ENCODE measurements around the gene PXDN.

PXDN gene

DNA sequence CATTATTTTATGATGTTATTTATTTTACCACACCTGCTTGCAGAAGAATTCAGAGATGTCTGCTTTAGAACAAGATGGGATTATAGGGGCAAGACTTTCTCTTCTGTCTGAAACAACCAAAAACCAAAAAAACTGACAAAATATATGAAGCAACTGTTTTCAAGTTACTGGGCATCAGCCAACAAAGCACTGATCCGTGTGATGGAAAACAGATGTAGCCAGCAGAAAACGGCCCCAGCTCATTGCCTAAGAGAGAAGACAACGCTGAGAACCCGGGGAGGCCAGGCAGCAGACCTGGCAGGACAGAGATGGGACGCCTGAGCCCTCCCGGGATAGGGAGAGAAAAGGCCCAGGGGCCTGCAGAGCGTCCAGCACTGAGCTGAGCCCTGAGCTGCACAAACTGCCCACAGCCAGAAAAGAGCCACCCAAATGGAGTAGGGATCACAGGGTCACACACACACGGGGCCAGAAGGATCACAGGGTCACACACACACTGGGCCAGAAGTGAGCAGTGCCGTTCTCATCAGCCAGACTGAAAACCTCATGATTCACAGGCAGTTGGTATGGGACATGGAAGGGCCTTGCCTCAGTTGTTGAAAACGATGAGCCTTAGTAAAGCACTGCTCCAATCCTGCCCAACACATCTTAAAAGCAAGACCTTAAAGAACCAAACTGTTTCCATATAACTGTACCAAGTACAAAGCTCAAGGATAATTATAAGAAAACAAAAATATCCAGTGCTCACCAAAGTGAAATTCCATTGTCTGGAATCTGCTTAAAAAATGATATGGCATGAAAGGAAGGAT lies 12.1 kb downstream of the PXDN start:
- no peak overlapping the region for H3K4me3 ChIP-seq (ENCODE audit: low read depth, low read length)
- TF ChIP-seq, protein P1, sequence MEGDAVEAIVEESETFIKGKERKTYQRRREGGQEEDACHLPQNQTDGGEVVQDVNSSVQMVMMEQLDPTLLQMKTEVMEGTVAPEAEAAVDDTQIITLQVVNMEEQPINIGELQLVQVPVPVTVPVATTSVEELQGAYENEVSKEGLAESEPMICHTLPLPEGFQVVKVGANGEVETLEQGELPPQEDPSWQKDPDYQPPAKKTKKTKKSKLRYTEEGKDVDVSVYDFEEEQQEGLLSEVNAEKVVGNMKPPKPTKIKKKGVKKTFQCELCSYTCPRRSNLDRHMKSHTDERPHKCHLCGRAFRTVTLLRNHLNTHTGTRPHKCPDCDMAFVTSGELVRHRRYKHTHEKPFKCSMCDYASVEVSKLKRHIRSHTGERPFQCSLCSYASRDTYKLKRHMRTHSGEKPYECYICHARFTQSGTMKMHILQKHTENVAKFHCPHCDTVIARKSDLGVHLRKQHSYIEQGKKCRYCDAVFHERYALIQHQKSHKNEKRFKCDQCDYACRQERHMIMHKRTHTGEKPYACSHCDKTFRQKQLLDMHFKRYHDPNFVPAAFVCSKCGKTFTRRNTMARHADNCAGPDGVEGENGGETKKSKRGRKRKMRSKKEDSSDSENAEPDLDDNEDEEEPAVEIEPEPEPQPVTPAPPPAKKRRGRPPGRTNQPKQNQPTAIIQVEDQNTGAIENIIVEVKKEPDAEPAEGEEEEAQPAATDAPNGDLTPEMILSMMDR (IDR thresholded peaks at IDR 0.05; ENCODE audit: low read depth, low read length) = no peak
- no peak for TF ChIP-seq MYC (IDR thresholded peaks at IDR 0.05; ENCODE audit: low read depth, low read length)
- no peak for TF ChIP-seq POLR2A (IDR thresholded peaks at IDR 0.05; ENCODE audit: extremely low read depth, insufficient read length)
- TF ChIP-seq, protein P2, sequence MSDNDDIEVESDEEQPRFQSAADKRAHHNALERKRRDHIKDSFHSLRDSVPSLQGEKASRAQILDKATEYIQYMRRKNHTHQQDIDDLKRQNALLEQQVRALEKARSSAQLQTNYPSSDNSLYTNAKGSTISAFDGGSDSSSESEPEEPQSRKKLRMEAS (IDR thresholded peaks at IDR 0.05; ENCODE audit: low read depth, low read length) = no peak
- no peak for DNase-seq (ENCODE audit: low read depth)

DNA sequence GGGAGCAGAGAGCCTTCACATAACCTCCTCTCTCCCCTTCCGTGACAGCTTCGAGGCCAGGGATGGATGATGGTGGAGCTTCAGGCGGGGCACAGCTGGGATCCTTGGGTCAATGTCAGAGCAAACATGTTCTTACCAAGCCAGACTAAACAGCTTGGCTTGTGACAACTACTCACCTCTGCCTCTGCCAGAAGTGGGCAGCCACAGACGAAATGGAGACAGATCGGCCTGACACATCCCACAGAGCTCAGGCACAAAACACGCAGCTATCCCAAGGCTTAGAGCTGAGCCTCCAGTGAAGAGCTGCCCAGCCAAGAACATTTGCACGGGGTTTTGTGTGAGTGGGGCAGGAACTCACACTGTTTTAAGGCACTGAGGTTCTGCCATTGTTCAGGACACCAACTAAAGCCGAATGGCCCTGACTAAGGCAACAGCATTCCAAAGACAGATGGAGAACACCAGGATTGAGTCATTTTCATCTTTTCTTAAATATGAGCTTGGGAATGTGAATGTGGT lies 12.8 kb downstream of the PXDN start:
- H3K4me3 ChIP-seq (ENCODE audit: low read depth, low read length) = no peak overlapping the region
- DNase-seq (ENCODE audit: low read depth) = no peak
- no peak for TF ChIP-seq POLR2A (IDR thresholded peaks at IDR 0.05; ENCODE audit: extremely low read depth, insufficient read length)
- TF ChIP-seq MYC (IDR thresholded peaks at IDR 0.05; ENCODE audit: low read depth, low read length) = no peak
- TF ChIP-seq, protein P2 (IDR thresholded peaks at IDR 0.05; ENCODE audit: low read depth, low read length) = no peak
- TF ChIP-seq, protein P1 (IDR thresholded peaks at IDR 0.05; ENCODE audit: low read depth, low read length) = no peak

DNA sequence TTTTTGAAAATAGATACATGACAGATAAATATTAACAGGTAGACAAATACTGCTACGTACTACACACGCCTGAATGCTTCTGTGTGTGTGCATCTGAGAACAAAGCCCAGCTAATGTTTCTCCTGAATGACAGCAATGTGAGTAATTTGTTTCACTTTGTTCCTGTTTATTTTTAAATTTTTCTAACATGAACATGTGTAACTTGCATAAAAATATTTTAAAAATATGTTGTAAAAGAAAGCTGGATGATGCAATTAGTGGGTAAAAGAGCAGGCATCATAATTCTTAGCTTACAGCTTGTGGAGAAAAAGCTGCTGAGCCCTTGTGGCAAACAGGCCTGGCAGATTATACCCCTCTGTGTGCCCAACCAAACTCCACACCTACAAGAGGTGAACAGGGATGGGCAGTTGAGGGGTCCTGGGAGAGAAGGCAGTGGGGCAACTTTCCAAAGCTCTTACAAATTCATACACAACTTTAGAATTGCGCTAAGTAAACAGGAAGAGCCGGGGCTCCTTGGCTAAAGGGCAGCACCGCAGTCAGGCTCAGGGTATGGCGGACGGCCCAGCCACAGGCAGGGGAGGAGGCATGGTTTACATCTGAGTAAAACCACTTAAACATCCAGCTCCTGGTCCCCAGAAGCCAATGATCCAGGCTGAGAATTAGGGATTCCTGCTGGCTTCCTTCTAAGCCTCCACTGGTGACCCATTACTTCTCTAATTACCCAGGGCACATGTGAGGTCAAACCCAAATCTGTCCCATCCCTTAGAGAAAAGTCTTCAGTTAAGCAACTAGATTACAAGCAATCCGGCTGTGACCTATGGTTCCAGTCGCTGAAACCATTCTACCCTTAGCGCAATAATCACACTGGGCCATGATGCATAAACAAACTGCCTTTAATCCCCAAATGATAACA lies 14.0 kb downstream of the PXDN start:
- H3K4me3 ChIP-seq (ENCODE audit: low read depth, low read length) = no peak overlapping the region
- TF ChIP-seq POLR2A (IDR thresholded peaks at IDR 0.05; ENCODE audit: extremely low read depth, insufficient read length) (no peak), MYC (IDR thresholded peaks at IDR 0.05; ENCODE audit: low read depth, low read length) (no peak)
- TF ChIP-seq, protein P1 (IDR thresholded peaks at IDR 0.05; ENCODE audit: low read depth, low read length) = no peak
- TF ChIP-seq, protein P2 (IDR thresholded peaks at IDR 0.05; ENCODE audit: low read depth, low read length) = no peak
- no peak for DNase-seq (ENCODE audit: low read depth)

DNA sequence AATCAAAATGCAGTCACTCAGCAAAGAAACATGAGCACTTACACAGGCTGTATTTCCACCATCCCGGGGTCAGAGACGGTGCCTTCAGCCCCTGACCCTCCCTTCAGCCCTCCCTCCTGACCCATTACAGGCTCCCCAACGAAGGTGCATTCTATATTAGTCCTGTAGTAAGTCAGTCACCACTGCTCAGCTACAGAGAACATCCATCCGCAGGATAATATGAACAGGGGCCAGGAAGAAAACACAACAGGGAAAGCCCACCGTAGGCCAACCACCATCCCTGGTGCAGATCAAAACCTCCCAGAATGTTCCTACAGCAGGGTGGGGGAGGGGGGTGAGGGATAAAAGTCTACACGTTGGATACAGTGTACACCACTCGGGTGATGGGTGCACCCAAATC lies 15.1 kb downstream of the PXDN start:
- TF ChIP-seq, protein P1 (IDR thresholded peaks at IDR 0.05; ENCODE audit: low read depth, low read length) = no peak
- TF ChIP-seq MYC (IDR thresholded peaks at IDR 0.05; ENCODE audit: low read depth, low read length) = no peak
- TF ChIP-seq POLR2A (IDR thresholded peaks at IDR 0.05; ENCODE audit: extremely low read depth, insufficient read length) = no peak
- TF ChIP-seq, protein P2 (IDR thresholded peaks at IDR 0.05; ENCODE audit: low read depth, low read length) = no peak
- DNase-seq (ENCODE audit: low read depth) = no peak

DNA sequence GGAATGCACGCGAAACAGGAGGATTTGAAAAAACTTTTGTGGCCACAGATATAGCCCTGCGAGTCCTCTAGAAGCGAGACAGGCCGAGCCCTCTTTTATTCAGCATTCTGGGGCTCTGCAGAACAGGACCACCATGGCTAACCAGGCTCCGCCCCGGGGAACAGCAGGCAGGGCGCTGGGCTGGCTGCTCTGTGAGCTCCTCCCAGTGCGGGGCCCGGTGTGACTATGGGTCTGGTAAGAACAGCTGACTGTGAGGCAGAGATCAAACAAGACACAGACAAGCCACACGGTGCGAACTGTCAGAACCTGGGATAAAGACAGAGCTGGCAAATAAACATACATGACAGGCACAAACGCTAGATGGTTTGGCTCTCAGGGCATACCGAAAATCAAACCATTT lies 15.5 kb downstream of the PXDN start:
- no peak overlapping the region for H3K4me3 ChIP-seq (ENCODE audit: low read depth, low read length)
- no peak for DNase-seq (ENCODE audit: low read depth)
- TF ChIP-seq, protein P2 (IDR thresholded peaks at IDR 0.05; ENCODE audit: low read depth, low read length) = no peak
- TF ChIP-seq POLR2A (IDR thresholded peaks at IDR 0.05; ENCODE audit: extremely low read depth, insufficient read length) = no peak
- TF ChIP-seq, protein P1 (IDR thresholded peaks at IDR 0.05; ENCODE audit: low read depth, low read length) = no peak
- no peak for TF ChIP-seq MYC (IDR thresholded peaks at IDR 0.05; ENCODE audit: low read depth, low read length)

More for the DNA sequence above, 15.1 kb downstream of the PXDN start:
- H3K4me3 ChIP-seq (ENCODE audit: low read depth, low read length) = no peak overlapping the region
